ENCODE data around the gene RIT1.

- TF ChIP-seq POLR2A (IDR thresholded peaks at IDR 0.05; ENCODE audit: low read length), result no peak
- no peak for TF ChIP-seq GATA1 (IDR thresholded peaks at IDR 0.05; ENCODE audit: low read depth, low read length)
Observed at GRCh38 chr1:155929057-155929456, 17.9 kb upstream of the RIT1 start.
